A673 (cell line): Measurements from ENCODE around the gene FBXL19.

Experiments
- CTCF ChIP-seq: fragments of 300-800, 200-600 bp; sonication (generic); conservative IDR thresholded peaks from 2 replicates; pipeline ENCODE4 v1.5.1; 2017; ENCODE audit warnings: low read depth, mild to moderate bottlenecking, antibody characterized with exemption, low read length, moderate library complexity, mixed read lengths
- EZH2 ChIP-seq: fragments of 200-600 bp; sonication (generic); IDR thresholded peaks from 2 replicates; pipeline ENCODE4 v1.6.1; 2017; ENCODE audit warnings: borderline replicate concordance, low read depth, mild to moderate bottlenecking, mixed read lengths, antibody characterized with exemption, low read length; ENCODE audit not compliant: poor library complexity, severe bottlenecking

GRCh38 chr16:30922420-30922959 is 882 bp upstream of the FBXL19 start:
- TF ChIP-seq CTCF (no peak), EZH2 (no peak)
